NCI-H69 (cell line): ENCODE results near the gene ADGRD1.
"Not testable (repeated sequence)": the region's sequence is repeated elsewhere in the genome, so short reads cannot be mapped to it uniquely, and the experiment has no call there.

ENCODE experiments used
- DNase-seq: peaks from one replicate; lab custom pipeline; 2025; lab: John Stamatoyannopoulos, UW

The ADGRD1 gene

GRCh38 chr12:131121705-131122405 lies 168.1 kb downstream of the ADGRD1 start:
- no peak for DNase-seq

- DNase-seq = no peak
These were observed 168.9 kb downstream of the ADGRD1 start for GRCh38 chr12:131122631-131123030.

GRCh38 chr12:131123817-131124216 lies 170.1 kb downstream of the ADGRD1 start:
- DNase-seq = no peak

GRCh38 chr12:131124487-131125280 lies 171.0 kb downstream of the ADGRD1 start:
- DNase-seq = no peak

GRCh38 chr12:131126662-131127173 lies 173.0 kb downstream of the ADGRD1 start:
- DNase-seq = no peak

GRCh38 chr12:131128556-131128955 lies 174.8 kb downstream of the ADGRD1 start:
- DNase-seq = no peak

- not testable (repeated sequence) for DNase-seq
These were observed 175.4 kb downstream of the ADGRD1 start for GRCh38 chr12:131128966-131129619.

- DNase-seq = peak; percentile 24
These were observed 176.1 kb downstream of the ADGRD1 start for GRCh38 chr12:131129839-131130238.

GRCh38 chr12:131130311-131130911 lies 176.7 kb downstream of the ADGRD1 start:
- no peak for DNase-seq

GRCh38 chr12:131131077-131131807 lies 177.5 kb downstream of the ADGRD1 start:
- DNase-seq = no peak

- DNase-seq = no peak
These were observed 178.1 kb downstream of the ADGRD1 start for GRCh38 chr12:131131808-131132117.

GRCh38 chr12:131132118-131132892 lies 178.6 kb downstream of the ADGRD1 start:
- peak; percentile 43 for DNase-seq

- DNase-seq = no peak
These were observed 179.6 kb downstream of the ADGRD1 start for GRCh38 chr12:131133015-131133905.

GRCh38 chr12:131133994-131134393 lies 180.3 kb downstream of the ADGRD1 start:
- no peak for DNase-seq

GRCh38 chr12:131134523-131135310 lies 181.0 kb downstream of the ADGRD1 start:
- DNase-seq = no peak

- DNase-seq = no peak
These were observed 181.6 kb downstream of the ADGRD1 start for GRCh38 chr12:131135311-131135785.

- DNase-seq = no peak
These were observed 182.3 kb downstream of the ADGRD1 start for GRCh38 chr12:131135786-131136538.

- DNase-seq = no peak
These were observed 182.8 kb downstream of the ADGRD1 start for GRCh38 chr12:131136539-131136872.
